ENCODE measurements around the gene FNDC4.
A peak's percentile ranks its signal among the peaks of the same experiment; 100 is the strongest.

Gene FNDC4

DNA sequence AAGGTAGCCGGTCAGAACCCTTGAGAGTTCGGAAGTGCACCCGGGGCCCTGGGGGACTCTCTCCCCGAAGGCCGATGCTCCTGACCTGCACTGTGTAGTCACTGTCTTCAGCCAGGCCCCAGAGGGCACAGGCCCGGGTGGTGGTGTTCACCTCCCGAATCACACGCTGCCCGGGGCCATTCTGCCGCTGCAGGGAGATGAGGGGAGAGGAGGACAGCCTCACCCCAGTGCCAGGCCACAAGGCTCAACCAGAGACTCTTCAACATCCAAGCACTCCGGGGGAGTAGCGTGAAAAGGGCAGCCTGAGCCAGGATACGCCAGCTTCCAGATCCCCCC, 1.1 kb downstream of the FNDC4 start:
- DNase-seq = no peak

- DNase-seq = no peak
These were observed 2.4 kb downstream of the FNDC4 start for GRCh38 chr2:27492557-27492956.

- DNase-seq = peak; percentile 90
These were observed 5.3 kb downstream of the FNDC4 start, which contains the start of gene IFT172 for GRCh38 chr2:27489498-27490397. Gene IFT172 (minus strand): TSS chr2:27489743. CDS start chr2:27489653, 90 bp downstream.

DNA sequence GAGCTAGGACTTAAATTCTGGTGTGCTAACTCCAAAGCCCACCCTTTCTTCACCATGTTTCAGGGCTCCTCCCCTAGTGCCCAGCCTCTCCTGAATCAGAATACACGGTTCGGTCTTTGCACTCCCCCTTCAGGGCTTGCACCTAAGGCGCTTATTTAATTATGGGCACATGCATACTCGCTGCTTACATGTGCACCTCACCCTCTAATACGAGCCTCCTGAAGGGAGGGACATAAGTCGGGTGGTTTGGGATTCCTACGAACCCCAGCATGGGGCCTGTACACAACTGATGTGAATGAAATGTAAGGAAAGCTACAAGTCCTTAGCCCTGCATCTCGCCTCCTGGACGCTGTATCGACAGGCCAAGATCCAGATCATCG, 5.9 kb downstream of the FNDC4 start:
- DNase-seq = no peak

DNA sequence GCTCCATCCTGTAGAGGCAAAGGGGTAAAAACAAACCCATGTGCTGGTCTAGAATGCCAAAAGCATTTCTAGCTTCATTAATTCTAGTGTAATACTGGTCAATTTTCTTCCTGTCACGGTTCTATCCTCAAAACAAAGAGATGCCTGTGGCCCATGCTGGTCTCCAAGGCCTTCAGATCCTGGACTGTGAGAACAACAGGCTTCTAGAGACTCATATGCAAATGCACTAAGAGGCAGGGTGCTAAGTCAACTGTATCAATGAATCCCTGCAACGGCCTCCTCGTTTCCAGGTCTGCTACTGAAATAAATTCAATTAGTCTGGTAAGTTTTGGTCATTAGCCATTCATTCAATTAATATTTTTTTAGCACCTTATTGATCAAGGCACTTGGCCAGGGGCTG, 9.5 kb downstream of the FNDC4 start:
- DNase-seq = no peak

DNA sequence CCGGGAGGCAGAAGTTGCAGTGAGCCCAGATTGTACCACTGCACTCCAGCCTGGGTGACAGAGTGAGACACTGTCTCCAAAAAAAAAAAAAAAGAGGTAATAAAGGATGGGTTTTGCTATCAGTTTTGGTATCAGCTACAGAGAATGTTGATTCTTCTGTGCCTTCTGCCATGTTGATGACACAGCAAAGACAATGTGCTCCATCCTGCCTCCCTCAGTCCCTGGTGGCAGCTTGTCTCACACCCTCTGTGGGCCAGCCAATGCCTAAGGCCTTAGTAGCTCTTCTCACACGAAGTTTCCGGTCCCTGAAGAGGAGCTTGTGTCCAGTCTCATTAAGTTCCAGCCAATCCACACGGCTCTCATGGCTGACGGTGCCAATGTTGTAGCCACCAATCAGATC, 23.0 kb downstream of the FNDC4 start:
- no peak for DNase-seq

DNA sequence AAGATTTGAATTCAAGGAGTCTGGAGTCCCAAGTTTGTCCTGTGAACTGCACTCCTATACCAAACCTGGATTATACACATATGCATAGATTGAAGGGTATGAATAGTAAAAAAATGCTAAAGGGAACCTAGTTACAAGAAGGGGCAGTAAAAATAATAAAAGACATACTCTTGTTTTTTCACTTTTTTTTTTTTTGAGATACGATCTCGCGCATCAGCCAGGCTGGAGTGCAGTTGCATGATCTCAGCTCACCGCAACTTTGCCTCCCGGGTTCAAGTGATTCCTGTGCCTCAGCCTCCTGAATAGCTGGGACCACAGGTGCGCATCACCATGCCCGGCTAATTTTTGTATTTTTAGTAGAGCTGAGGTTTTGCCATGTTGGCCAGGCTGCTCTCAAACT, 30.6 kb downstream of the FNDC4 start:
- no peak for DNase-seq

DNA sequence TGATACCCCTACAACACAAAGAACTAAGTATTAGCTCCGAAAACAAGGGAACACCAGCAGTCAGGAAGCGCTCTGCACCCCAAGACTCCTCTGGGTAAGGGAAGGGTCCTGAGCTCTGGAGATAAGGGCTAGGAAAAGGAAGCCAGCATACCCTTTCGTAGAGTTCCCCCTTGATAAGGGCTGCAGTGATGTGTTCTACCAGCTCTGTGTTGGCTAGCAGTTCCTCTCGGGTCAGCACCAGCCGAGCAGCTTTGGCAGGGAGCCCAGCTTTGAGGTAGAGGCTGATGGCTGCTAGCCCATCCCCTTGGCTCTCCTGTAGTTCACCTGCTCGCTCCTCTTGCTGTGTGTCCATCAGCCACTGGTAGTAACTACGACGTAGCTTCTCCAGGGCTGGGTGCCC, 33.9 kb downstream of the FNDC4 start:
- DNase-seq = no peak

DNA sequence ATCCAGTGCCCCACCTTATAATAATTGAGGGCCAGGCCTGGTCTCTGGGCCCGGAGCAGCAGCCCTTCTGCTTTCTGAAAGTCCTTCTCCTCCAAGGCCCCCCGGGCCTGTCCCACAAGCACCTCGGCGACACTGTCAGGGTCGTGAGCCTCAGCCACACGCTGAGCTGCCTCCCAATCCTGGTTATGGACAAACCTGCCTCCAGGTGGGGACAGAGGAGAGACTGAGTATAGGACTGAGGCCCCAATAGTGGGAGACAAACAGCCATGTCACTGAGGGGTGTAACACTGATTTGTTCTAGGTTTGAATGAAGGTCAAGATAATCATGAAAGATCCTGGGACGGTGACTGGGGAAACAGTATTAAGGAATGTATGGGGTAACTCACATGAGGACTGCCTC, 41.0 kb downstream of the FNDC4 start:
- DNase-seq = no peak

DNA sequence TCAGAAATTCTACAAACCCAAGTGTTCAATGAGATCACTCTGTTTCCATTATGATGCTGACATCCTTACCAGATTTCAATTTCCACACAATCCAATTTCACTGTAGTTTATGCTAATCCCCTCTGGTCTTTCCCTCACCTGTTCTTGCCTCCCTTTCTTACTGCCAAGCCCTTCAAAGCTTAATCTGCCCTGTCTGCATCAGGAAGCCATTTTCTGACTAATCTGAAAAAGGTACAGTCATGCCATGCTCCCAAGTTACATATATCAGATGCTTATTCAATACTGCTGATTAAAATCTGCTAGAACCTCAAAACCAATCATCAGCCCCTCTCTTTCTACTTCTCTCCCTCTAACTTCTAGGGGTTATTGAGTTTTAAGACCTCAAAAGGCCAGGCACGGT, 43.9 kb downstream of the FNDC4 start:
- DNase-seq = no peak

- no peak for DNase-seq
These were observed 46.6 kb downstream of the FNDC4 start for GRCh38 chr2:27448381-27448780.

DNA sequence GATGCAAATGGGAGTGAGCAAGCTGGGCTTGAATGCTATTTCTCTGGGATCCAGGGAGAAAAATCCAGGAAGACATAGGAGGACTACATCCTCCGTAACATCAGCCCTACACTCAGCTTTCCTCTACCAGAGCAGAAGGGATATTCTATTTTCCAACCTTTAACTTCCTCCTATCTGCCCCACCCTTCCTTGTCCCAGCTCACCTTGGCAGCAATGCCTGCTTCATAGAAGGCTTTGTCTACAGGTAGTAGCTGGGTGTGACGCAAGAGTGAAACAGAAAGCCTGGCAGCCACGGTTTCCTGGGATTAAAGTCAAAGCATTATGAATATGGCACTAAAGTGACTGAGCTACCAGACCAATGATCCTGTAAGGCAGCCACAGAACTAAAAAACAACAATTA, 48.9 kb downstream of the FNDC4 start:
- DNase-seq = no peak

DNA sequence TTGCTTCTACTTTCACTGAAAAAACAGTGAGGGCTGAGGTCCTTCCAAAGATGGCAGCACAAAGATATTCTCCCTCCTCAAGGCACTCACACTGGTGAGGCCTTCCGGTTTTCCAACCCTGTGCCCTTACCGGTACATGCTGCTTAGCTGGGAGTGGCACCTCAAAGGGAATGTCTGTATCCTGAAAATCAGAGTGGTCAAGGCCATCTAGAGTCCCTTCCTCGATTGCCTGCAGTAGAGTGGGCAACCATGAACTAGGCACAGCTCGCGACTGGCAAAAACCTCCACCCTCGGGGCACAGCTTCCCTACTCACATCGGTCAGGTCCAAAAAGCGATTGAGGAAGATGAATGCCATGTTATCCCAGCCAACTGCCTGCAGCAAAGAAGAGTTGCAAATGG, 49.4 kb downstream of the FNDC4 start:
- no peak for DNase-seq

DNA sequence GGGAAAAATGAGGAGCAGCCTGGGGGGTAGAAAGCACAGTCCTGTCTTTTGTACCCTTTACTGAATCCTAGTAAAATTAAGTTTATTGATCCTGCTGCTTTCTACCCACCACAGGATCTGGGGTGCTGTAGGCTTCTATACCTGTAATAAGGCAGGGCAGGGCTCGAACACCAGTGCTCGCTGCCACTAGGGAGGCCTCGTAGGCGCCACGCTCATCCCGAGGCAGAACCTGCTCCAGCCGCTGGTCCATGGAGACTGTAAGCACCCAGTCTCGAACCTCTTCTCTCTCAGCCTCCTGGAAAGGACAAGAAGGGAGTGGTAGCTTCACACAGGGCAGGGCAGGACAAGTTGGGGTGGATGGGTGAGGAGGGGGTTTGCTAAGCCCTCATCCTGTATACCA, 49.8 kb downstream of the FNDC4 start:
- no peak for DNase-seq

DNA sequence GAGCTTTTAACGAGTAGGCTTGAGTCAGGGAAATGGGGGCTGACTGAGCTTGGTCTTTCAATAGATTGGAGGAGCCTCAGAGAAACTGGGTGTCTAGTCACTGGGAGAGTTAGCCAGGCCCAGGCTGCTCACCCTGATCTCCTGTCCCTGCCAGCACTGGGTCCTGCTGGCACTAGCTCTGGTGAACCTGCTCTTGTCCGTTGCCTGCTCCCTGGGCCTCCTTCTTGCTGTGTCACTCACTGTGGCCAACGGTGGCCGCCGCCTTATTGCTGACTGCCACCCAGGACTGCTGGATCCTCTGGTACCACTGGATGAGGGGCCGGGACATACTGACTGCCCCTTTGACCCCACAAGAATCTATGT, 52.1 kb downstream of the FNDC4 start:
- no peak for DNase-seq

GRCh38 chr2:27441958-27442919, 52.8 kb downstream of the FNDC4 start, which contains the start of gene KRTCAP3:
Gene KRTCAP3 (plus strand): TSS chr2:27442381. CDS start chr2:27442413, 32 bp downstream.
- DNase-seq = no peak

Data from GDM1 (cell line).